AG10803 (cell line): Measurements from ENCODE around the gene KCNJ9.

Experiments
- DNase-seq: peaks from one replicate; pipeline ENCODE4 v3.0.0; 2010; ENCODE audit warnings: low read depth
- H3K4me3 ChIP-seq: 2 replicates; pipeline ENCODE4 v1.5.1; 2011; ENCODE audit warnings: mild to moderate bottlenecking, low read length, control low read depth
- TF ChIP-seq, protein P1 (sequence below): conservative IDR thresholded peaks from 2 replicates; pipeline ENCODE4 v1.5.1; 2011; ENCODE audit warnings: mild to moderate bottlenecking, low read length, control low read depth, inconsistent platforms

The KCNJ9 gene

DNA sequence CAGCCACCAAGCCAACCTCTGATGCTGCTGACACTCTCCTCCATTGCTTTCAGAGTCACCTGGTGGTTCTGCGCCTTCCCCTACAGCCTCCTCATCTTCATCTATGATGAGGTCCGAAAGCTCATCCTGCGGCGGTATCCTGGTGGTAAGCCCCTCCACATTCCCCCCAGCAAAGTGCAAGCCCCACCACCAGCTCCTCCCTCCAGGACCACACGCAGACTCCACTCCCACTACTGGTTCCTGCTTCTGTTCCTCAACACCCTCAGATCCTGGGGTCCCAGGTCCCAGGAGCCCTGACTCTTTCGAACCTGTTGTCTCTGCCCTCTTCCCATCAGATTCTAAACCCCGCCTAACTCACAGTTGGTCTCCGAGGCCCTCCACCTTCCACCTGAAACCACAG lies 58.5 kb downstream of the KCNJ9 start:
- H3K4me3 ChIP-seq, result no peak overlapping the region
- DNase-seq, result no peak
- TF ChIP-seq, protein P1, sequence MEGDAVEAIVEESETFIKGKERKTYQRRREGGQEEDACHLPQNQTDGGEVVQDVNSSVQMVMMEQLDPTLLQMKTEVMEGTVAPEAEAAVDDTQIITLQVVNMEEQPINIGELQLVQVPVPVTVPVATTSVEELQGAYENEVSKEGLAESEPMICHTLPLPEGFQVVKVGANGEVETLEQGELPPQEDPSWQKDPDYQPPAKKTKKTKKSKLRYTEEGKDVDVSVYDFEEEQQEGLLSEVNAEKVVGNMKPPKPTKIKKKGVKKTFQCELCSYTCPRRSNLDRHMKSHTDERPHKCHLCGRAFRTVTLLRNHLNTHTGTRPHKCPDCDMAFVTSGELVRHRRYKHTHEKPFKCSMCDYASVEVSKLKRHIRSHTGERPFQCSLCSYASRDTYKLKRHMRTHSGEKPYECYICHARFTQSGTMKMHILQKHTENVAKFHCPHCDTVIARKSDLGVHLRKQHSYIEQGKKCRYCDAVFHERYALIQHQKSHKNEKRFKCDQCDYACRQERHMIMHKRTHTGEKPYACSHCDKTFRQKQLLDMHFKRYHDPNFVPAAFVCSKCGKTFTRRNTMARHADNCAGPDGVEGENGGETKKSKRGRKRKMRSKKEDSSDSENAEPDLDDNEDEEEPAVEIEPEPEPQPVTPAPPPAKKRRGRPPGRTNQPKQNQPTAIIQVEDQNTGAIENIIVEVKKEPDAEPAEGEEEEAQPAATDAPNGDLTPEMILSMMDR, result no peak
